ENCODE results near the gene RBM19.
"Not testable (repeated sequence)": the region's sequence is repeated elsewhere in the genome, so short reads cannot be mapped to it uniquely, and the experiment has no call there.

RBM19 gene

GRCh38 chr12:113826805-113827538 is 139.2 kb downstream of the RBM19 start:
- DNase-seq, result no peak

GRCh38 chr12:113825705-113826104 is 140.4 kb downstream of the RBM19 start:
- DNase-seq, result no peak

DNA sequence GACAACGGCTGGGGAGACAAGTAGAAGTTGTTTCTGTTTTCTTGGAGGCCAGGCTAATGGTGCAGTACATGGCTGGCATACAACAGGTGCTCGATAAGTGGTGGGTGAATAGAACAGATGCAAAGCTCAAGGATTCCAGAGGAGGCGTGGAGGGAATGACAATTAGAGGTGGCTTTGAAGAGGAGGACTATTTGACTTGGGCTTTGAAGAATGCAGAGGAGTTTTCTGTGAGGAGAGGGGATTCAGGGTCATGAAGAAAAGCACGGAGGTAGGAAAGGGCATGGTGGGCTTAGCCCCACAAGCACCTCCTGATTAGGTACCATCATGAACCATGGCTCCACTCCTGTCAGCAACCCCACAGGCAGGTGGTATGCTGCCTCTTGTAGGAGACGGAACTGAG is 142.3 kb downstream of the RBM19 start:
- no peak for DNase-seq

DNA sequence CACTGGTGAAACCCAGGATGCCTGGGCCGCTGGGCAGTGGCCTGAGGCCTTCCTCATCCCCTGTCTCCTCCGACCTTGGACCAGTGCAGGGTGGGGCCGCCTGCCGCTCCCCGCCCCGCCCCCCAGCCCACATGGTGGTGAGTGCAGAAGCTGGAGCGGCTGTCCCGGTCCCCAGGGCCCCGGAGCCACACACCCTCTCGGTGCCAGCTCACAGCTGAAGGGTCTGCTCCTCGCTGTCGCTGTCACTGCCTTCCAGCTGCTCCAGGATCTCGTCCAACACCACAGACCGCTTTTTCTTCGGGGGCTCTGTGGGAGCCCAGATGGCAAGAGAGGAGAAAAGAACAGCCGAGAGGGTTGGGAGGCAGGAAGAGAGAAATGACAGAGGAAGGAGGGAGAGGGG is 143.1 kb downstream of the RBM19 start:
- no peak for DNase-seq

DNA sequence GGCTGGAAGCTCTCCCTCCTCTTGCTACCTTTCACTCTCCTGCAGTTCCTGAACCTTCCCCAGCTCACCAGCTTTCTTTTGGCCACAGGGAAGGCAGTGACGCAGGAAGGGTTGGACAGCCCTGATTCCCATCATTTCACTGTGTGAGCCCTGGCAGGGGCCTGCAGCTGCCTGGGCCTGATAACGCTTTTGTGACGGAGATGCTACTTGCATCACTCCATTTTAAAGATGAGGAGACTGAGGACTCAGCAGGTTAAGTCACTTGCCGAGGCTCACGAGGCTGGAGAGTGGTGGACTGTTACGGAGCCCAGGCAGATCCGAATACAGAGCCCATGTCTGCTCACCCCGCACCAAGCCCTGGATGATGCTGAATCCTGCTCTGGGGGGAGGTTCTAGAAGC is 145.3 kb downstream of the RBM19 start:
- DNase-seq, result no peak

GRCh38 chr12:113820309-113820708 is 145.8 kb downstream of the RBM19 start:
- no peak for DNase-seq

DNA sequence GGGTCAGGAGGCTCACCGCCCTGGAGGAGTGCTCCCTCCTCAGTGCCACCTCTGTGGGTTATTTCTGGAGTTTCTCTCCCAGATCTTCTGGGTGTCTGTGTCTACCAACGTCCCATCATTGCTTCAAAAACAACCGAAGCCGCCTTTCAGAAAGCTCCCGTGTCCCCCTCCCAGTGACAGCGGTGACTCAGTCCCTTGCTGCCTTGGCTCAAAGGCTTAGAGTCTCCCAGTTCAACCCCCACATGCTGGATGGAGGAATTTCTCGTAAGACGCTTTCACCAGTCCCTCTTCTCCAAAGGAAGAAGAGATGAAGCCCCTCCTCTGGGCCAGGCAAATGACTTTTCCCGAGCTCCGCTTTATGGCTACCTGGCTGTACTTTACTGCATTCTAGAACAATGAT is 146.6 kb downstream of the RBM19 start:
- no peak for DNase-seq

DNA sequence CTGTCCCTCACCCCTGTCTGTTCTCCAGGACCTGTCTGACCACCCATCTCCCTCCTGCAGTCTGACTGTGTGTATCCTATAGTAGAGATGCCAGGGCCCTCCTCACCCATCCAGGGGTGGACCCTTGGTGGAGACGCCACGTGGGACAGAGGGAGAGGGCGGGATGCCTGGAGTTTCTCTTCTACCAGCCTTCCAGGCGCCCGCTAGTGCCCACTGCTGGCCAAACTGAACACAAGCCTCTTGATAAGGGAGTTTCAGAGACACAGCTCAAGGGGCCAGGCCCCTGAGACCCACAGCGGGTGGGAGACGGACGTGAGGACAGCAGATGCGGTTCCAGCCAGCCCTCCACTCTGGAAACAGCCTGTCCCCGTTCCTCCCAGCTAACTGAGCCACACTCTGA is 147.3 kb downstream of the RBM19 start:
- no peak for DNase-seq

- no peak for DNase-seq
Observed at GRCh38 chr12:113818283-113818682, 147.8 kb downstream of the RBM19 start.

DNA sequence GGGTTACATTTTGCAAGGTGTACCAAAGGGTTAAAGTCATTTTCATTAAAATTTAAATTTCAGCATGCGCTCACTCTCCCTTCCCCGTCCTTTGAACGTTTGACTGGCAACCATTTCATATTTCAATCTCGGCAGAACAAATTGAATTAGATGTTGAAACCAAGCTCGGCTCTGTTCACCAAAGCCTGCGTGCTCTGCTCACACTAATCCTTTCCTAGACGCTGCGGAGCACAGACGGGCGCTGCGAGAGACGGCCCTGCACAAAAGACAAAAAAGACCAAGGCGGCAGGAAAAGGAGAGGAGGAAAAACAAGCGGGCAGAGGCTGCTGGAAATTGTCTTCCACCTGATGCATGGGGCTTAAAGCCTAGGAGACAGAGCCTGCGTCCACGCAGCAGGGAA is 149.3 kb downstream of the RBM19 start:
- no peak for DNase-seq

DNA sequence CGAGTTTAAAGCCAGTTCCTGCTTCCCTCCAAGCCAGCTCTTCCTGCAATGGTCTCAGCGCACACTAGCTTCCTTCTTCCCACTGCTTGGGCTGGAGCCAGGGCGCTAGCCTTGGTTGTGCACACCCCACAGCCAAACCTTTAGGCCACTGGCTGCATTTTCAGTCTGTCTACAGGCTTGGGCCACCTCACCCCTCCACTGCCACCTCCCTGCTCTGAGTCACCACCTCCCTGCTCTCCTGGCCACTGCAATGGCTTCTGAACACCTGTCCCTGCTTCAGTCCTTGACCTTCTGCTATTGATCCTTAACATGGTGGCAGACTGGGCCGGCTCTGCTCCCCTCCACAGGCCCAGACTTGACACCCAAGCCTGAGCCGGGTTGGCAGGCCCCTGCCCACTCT is 151.1 kb downstream of the RBM19 start:
- DNase-seq, result no peak

GRCh38 chr12:113813229-113813541 is 152.9 kb downstream of the RBM19 start:
- no peak for DNase-seq

DNA sequence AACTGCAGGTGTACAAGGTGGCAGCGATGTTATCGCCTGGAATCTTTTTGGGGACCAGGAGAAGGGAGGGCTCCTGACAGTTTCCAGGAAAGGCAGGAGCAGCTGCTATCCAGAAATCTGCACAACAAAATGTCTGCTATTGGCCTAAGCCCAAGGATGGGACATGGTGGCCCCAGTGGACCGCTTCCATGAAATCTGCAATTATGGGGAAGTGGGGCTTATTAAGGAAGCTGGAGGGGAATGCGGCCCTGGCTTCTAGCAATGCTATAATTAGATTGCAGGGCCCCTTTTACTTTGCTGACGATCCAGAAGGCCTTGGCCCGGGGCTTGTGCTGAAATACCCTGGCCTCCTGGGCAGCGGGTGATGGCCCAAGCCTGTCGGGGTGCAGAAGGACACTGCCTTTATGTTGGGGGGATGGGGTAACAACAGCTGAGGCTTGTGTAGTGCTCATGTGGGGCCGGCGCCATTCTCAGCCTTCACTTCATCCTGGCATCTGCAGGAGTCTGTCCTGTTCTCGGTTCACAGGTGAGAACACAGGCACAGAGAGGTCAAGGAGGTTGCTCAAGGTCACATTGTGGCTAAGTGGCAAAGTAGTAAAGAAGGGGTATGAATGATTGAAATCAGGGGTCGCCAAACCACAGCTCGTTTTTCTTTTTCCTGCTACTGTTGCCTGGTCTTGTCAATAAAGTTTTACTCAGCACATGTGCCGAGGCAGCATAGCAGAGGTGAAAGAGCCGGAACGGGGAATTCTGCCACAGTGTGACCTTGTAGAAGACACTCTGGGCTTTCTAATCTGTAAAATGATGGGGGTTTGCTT is 153.5 kb downstream of the RBM19 start:
- no peak for DNase-seq

GRCh38 chr12:113809462-113810220 is 156.5 kb downstream of the RBM19 start:
- not testable (repeated sequence) for DNase-seq

DNA sequence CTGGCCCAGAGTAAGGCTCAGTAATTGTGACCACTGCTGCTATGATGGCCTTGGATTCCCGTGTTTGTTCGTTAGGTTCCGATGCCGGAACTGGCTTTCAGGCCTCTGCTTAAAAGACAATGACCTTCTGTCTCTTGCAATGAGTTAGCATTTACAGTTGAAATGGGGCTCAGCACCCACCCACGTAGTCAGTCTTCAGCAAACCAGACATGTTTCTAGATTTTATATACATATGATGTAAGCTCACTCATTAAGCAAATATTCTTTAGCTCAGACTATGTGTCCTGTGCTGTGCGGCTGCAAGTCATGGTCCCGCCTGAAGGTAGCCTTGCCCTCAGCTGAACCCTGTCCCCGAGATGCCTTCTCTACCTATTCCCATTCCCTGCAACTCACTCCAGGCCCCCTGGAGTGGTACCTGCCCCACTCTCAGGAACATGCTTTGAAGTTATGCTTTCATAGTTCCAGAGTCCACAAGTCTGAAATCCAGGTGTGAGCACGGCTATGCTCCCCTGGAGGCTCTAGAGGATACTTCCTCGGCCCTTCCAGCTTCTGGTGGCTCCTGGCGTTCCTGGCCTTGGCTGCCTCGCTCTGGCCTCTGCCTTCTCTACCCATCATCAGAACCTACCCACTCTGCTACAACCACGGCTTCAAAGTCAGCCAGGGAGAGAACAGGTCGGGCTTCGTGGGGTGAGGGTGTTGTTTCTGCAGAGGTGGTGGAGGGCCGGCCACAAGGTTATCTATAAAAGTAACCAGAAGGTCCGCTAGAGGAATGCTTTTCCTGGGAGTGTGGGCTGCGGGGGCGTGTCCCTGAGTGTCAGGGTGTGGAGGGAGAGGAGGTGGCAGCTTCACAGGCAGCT is 157.8 kb downstream of the RBM19 start:
- DNase-seq, result no peak

DNA sequence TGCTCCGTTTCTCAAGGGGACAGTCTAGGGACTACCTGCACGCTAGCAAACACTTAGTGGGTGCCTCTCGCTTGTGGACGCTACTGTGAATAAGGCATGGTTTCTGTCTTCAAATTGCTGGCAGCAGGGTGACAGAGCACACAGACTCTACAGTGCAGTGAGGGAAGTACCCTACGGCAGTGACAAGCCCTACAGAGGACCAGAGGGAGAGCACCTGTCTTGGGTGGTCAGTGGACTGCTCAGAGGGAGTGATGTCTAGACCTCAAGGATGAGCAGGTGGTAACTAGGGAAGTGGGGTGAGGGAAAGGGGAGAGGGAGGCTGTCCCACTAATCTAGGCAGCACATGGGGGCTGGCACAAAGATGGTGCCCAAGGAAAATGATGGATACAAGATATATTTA is 160.5 kb downstream of the RBM19 start:
- no peak for DNase-seq

DNA sequence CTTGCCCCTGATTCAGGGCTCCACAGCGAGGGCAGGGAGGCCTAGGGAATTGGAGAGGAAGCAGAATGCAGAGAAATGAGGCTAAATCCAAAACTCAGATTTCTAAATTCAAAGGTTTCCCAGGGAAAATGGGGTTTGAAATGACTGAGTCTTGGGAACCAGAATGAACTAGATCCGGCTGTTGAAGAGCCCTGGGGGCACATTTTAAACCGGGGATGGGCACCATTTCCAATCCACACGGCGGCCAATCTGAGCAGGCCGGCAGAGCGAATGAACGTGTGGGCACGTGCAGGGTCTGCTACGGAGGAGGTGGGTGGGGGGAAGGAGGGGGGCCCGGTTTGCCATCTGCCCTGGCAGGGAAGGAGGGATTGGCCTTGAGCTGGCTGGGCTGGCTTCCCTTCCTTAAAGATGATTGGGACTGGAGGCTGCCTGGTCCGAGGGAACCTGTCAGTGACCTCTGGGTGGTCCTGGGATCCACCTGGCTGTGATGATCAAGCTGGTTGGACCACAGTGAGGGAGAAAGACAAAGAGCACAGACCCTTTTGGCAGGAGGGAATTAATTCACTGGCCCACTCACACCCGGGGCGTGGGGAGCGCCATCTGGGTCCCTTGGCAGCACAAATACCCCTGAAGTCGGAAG is 161.0 kb downstream of the RBM19 start:
- no peak for DNase-seq

GRCh38 chr12:113803759-113804140 is 162.4 kb downstream of the RBM19 start:
- DNase-seq, result no peak

DNA sequence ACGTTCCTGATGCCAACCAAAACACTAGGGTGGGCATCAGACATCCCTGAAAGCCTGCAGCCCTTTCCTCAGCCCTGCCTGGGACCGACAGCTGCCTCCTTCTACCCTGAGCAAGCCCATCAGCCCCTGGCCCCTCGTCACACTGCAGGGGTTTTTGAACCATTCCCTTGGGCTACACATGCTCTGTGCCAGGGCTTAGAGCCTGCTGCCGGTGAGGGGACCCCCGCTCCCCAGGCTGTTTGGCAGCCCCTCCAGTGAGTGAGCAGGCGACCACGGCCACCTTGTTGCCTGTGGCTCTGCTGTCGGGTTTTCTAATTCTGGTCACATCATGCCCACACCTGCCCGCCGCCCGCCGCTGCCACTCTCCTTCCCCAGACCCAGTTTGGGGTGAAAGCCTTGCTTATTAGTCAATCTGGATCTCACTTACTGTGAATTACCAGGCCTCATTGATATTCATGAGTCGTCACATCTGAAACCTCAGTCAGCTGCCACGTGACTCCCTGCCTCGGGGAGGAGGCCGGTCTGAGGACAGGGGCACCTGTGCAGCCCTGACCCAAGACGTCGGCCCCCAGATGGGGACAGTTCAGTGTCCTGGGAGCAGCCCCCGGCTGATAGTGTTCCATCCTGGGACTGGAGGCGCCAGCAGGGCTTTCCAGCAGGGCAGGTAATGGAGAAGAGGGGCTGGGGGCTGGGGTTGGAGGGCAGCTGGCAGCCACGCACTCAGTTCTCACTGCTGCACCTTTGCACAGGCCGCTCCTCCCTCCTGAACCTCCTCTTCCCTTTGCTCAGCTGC is 163.0 kb downstream of the RBM19 start:
- no peak for DNase-seq

GRCh38 chr12:113802000-113802749 is 163.9 kb downstream of the RBM19 start:
- no peak for DNase-seq

DNA sequence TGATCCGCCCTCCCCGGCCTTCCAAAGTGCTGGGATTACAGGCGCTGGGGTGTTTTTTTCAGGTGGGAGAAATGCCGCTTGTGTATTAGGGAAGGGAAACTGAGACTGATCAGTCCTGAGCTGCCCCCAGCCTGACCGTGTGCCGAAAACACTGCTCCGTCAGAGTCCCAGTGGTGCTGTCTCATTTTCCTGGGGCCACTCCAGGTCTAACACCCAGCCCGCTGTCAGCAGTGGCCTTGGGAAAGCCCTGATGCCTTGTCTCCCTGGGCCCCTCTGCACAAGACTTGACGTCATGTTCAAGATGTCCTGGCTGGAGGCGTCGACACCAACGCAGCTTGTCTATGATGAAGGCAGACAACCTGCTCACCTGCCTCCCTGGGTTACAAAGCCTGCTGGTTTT is 165.9 kb downstream of the RBM19 start:
- no peak for DNase-seq

All from CD4-positive, alpha-beta T cell treated with Interleukin-6 for 4 hours (primary cell).